IMR-90 (cell line): ENCODE measurements around the gene EPB41L2. TPM values are rescaled to one million over a fixed set of nuclear protein-coding genes. Genes with fewer than 3 reads are reported as not detected.

ENCODE experiments used
- ATAC-seq: fragments of 200-7000 bp; cut with Tn5 transposase; 2 replicates; pipeline ENCODE4 v1.9.1; 2020; ENCODE audit warnings: low read depth, mild to moderate bottlenecking, moderate library complexity
- BruUV-seq: library from RNA; stranded (reverse); fragments of 400-500 nt; replicated peaks from 2 replicates; lab custom pipeline; 2021; lab: Mats Ljungman, UMichigan
- CTCF ChIA-PET: fragments of 300-600 bp; formaldehyde crosslinking; extraction: SDS; loops from one replicate; lab custom pipeline; 2021; ENCODE audit warnings: antibody characterized with exemption; lab: Yijun Ruan, JAX
- POLR2A ChIA-PET: fragments of 300-600 bp; sonication (Branson Sonifier 250); formaldehyde crosslinking; loops from one replicate; lab custom pipeline; 2022; ENCODE audit warnings: antibody characterized with exemption; ENCODE audit not compliant: unreplicated experiment; lab: Charles Lee
- DNase-seq: peaks from one replicate; pipeline ENCODE4 v3.0.0; 2013
- H2AFZ ChIP-seq: replicated peaks from 2 replicates; pipeline ENCODE3; 2013; ENCODE audit warnings: low read length, mild to moderate bottlenecking; ENCODE audit not compliant: poor library complexity
- H2AK5ac ChIP-seq: 2 replicates; pipeline ENCODE4 v1.6.1; 2013; ENCODE audit warnings: low read depth, low read length, inconsistent platforms
- H2AK9ac ChIP-seq: replicated peaks from 2 replicates; pipeline ENCODE3; 2013; ENCODE audit warnings: mild to moderate bottlenecking, low read depth, low read length, moderate library complexity; ENCODE audit not compliant: poor library complexity
- H2BK120ac ChIP-seq: 2 replicates; pipeline ENCODE4 v1.6.1; 2013; ENCODE audit warnings: low read depth, low read length, inconsistent platforms
- H2BK15ac ChIP-seq: 3 replicates; pipeline ENCODE4 v1.6.1; 2013; ENCODE audit warnings: low read depth, low read length, inconsistent platforms
- H2BK20ac ChIP-seq: 2 replicates; pipeline ENCODE4 v1.6.1; 2013; ENCODE audit warnings: low read depth, mild to moderate bottlenecking, inconsistent platforms, low read length, moderate library complexity
- H2BK5ac ChIP-seq: 2 replicates; pipeline ENCODE4 v1.6.1; 2013; ENCODE audit warnings: mild to moderate bottlenecking, low read depth, low read length, inconsistent platforms; ENCODE audit not compliant: poor library complexity, severe bottlenecking
- H3K14ac ChIP-seq: replicated peaks from 2 replicates; pipeline ENCODE4 v1.6.1; 2013; ENCODE audit warnings: low read depth, low read length, inconsistent platforms
- H3K18ac ChIP-seq: 2 replicates; pipeline ENCODE4 v1.6.1; 2013; ENCODE audit warnings: low read depth, low read length, control low read depth
- H3K23ac ChIP-seq: 2 replicates; pipeline ENCODE4 v1.6.1; 2013; ENCODE audit warnings: low read depth, low read length, inconsistent platforms
- H3K27ac ChIP-seq: 2 replicates; pipeline ENCODE4 v1.5.1; 2013; ENCODE audit warnings: mild to moderate bottlenecking, control low read depth, low read length; ENCODE audit not compliant: insufficient read depth
- H3K27me3 ChIP-seq: 2 replicates; pipeline ENCODE4 v1.6.1; 2013; ENCODE audit warnings: low read length; ENCODE audit not compliant: control insufficient read depth, insufficient read depth
- H3K36me3 ChIP-seq: 2 replicates; pipeline ENCODE4 v1.6.1; 2013; ENCODE audit warnings: low read length, mixed read lengths; ENCODE audit not compliant: control insufficient read depth, insufficient read depth
- H3K4ac ChIP-seq: 2 replicates; pipeline ENCODE4 v1.6.1; 2013; ENCODE audit warnings: low read depth, low read length, inconsistent platforms
- H3K4me1 ChIP-seq: 2 replicates; pipeline ENCODE4 v1.6.1; 2013; ENCODE audit warnings: low read length, mixed read lengths; ENCODE audit not compliant: control insufficient read depth, insufficient read depth
- H3K4me2 ChIP-seq: 2 replicates; pipeline ENCODE4 v1.6.1; 2013; ENCODE audit warnings: low read depth, mild to moderate bottlenecking, control low read depth, low read length, moderate library complexity
- H3K4me3 ChIP-seq: 2 replicates; pipeline ENCODE4 v1.5.1; 2013; ENCODE audit warnings: low read depth, mild to moderate bottlenecking, control low read depth, low read length, moderate library complexity; ENCODE audit not compliant: insufficient read depth
- H3K56ac ChIP-seq: 2 replicates; pipeline ENCODE4 v1.6.1; 2013; ENCODE audit warnings: low read length, inconsistent platforms; ENCODE audit not compliant: insufficient read depth; ENCODE audit errors: extremely low read depth
- H3K79me1 ChIP-seq, 2 experiments: 2 replicates each; pipeline ENCODE4 v1.6.1; 2013; ENCODE audit warnings: low read length in 2 of 2, inconsistent platforms in 1 of 2, low read depth in 1 of 2
- H3K9ac ChIP-seq: 2 replicates; pipeline ENCODE4 v1.6.1; 2013; ENCODE audit warnings: low read depth, low read length, control low read depth
- H3K9me1 ChIP-seq: 2 replicates; pipeline ENCODE4 v1.6.1; 2013; ENCODE audit warnings: low read length, inconsistent platforms; ENCODE audit not compliant: insufficient read depth
- H3K9me3 ChIP-seq: 2 replicates; pipeline ENCODE4 v1.6.1; 2013; ENCODE audit warnings: low read length; ENCODE audit not compliant: control insufficient read depth, insufficient read depth
- H4K20me1 ChIP-seq: 2 replicates; pipeline ENCODE4 v1.6.1; 2013; ENCODE audit warnings: low read length, inconsistent platforms; ENCODE audit not compliant: insufficient read depth
- H4K5ac ChIP-seq: 2 replicates; pipeline ENCODE4 v1.6.1; 2013; ENCODE audit warnings: mild to moderate bottlenecking, low read depth, low read length, control low read depth
- H4K8ac ChIP-seq, 2 experiments: 2 replicates each; pipeline ENCODE4 v1.6.1; 2013; ENCODE audit warnings: low read depth in 2 of 2, low read length in 2 of 2, control low read depth in 1 of 2, inconsistent platforms in 1 of 2
- H4K91ac ChIP-seq: 2 replicates; pipeline ENCODE4 v1.6.1; 2013; ENCODE audit warnings: low read depth, low read length, inconsistent platforms; ENCODE audit not compliant: insufficient read depth
- ELK1 ChIP-seq: fragments of 150-350 bp; IDR thresholded peaks from 2 replicates; pipeline ENCODE4 v1.6.1; 2016; ENCODE audit warnings: low read depth, mild to moderate bottlenecking, low read length, moderate library complexity, borderline replicate concordance
- FOS ChIP-seq: fragments of 150-350 bp; IDR thresholded peaks from 2 replicates; pipeline ENCODE4 v1.6.1; 2016; ENCODE audit warnings: low read depth, low read length
- MAFK ChIP-seq: IDR thresholded peaks from 2 replicates; pipeline ENCODE4 v1.6.1; 2012; ENCODE audit warnings: low read depth, low read length, improper control_type of control experiment
- MXI1 ChIP-seq: IDR thresholded peaks from 2 replicates; pipeline ENCODE4 v1.6.1; 2012; ENCODE audit warnings: low read depth, mild to moderate bottlenecking, low read length, moderate library complexity, borderline replicate concordance
- POLR2A ChIP-seq: IDR thresholded peaks from 2 replicates; pipeline ENCODE4 v1.6.1; 2012; ENCODE audit warnings: mild to moderate bottlenecking, low read depth, low read length
- RAD21 ChIP-seq: IDR thresholded peaks from 2 replicates; pipeline ENCODE4 v1.6.1; 2012; ENCODE audit warnings: low read length, improper control_type of control experiment
- RFX5 ChIP-seq: IDR thresholded peaks from 2 replicates; pipeline ENCODE4 v1.8.0; 2012; ENCODE audit warnings: low read depth, mild to moderate bottlenecking, low read length, moderate library complexity
- USF2 ChIP-seq: fragments of 150-350 bp; IDR thresholded peaks from 2 replicates; pipeline ENCODE4 v1.6.1; 2017; ENCODE audit warnings: mild to moderate bottlenecking, antibody characterized with exemption, low read length, low read depth
- WGBS, 2 experiments: methylation state at CpG; one replicate each; pipeline versions ENCODE4 v1.1.5 to v1.1.7; 2013; ENCODE audit warnings: missing lambda C conversion rate in 2 of 2; ENCODE audit not compliant: insufficient read length in 1 of 2; ENCODE audit errors: extremely low coverage in 2 of 2; 5-methylcytosine and 5-hydroxymethylcytosine counted together
- dilution Hi-C: fragments of 300-500 bp; cut with HindIII; formaldehyde crosslinking; loops from one replicate; pipeline ENCODE4 v1.14.3; 2018; ENCODE audit warnings: low sequenced_read_pairs; ENCODE audit not compliant: unreplicated experiment
- in situ Hi-C: fragments of 300-500 bp; cut with MboI; formaldehyde crosslinking; loops from 3 replicates; pipeline ENCODE4 v1.14.3; 2019; ENCODE audit warnings: low sequenced_read_pairs, inconsistent platforms, mixed read lengths
- intact Hi-C: fragments of 100-400 bp; cut with micrococcal nuclease; formaldehyde crosslinking; loops from 2 replicates; pipeline ENCODE4 v1.10.0; 2022
- polyA plus RNA-seq, 3 experiments: library from polyadenylated mRNA; depleted of rRNA; stranded (reverse); fragments of >200 nt; gene quantifications; 2 replicates each; pipeline ENCODE4 v1.2.3, GENCODE V29; 2012; ENCODE audit warnings: low replicate concordance in 1 of 3
- total RNA-seq: library from RNA; depleted of rRNA; stranded (reverse); fragments of >200 nt; gene quantifications from 2 replicates; pipeline ENCODE4 v1.2.3, GENCODE V29; 2012

Gene EPB41L2
- total and polyA plus RNA-seq, 2 of the 4 experiments (the other 2 are of a cell fraction): 85.7 to 99.8 TPM

GRCh38 chr6:130937942-130938604, 125.0 kb downstream of the EPB41L2 start:
- H4K91ac ChIP-seq: 0 out of 2 replicates have a peak overlapping the region, but pooled peaks have one; percentile 2
- ATAC-seq (peak; percentile 25), DNase-seq (peak; percentile 67)
- peak overlapping the region; percentile 22; the same call in 1 of the 2 replicates for H3K9ac ChIP-seq
- intact Hi-C loops: loop anchor here (2.0 kb wide), 1 partner anchor 63 kb away; no protein-coding TSS in a partner anchor
- no peak overlapping the region for H3K23ac ChIP-seq
- H3K79me1 ChIP-seq: peaks cover 29 to 51% of the 10 kb centered on the region in 2 experiments
- no peak overlapping the region for H3K4me3 ChIP-seq
- no TSS peak for BruUV-seq
- H4K20me1 ChIP-seq: peaks cover 5% of the 10 kb centered on the region; the same call in 1 of the 2 replicates
- H3K4ac ChIP-seq: no peak overlapping the region
- no peaks in the 10 kb centered on the region for H3K27me3 ChIP-seq
- in situ Hi-C loops: no loop called here
- H3K4me2 ChIP-seq: peak overlapping the region; percentile 67; the same call in 1 of the 2 replicates
- no peaks in the 10 kb centered on the region; the same call in 1 of the 2 replicates for H3K36me3 ChIP-seq
- no peak overlapping the region; the same call in 2 of the 3 replicates for H2BK15ac ChIP-seq
- 0 out of 2 replicates have a peak overlapping the region, but pooled peaks have one; percentile 28 for H2BK120ac ChIP-seq
- no peak overlapping the region for H2AK9ac ChIP-seq
- no peak overlapping the region for H2AK5ac ChIP-seq
- WGBS, 2 experiments: no CpG with 5 or more reads among the region's 4 CpGs
- H2AFZ ChIP-seq: no peak overlapping the region
- peak overlapping the region in 1 of 2 experiments; percentile 33; a peak in 2 of 4 replicates for H4K8ac ChIP-seq
- peak overlapping the region; percentile 1 for H2BK5ac ChIP-seq
- 0 out of 2 replicates have a peak overlapping the region, but pooled peaks have one; percentile 63 for H2BK20ac ChIP-seq
- CTCF ChIA-PET: interaction anchor here (1.6 kb wide), 1 partner anchor 88 kb away, joined by 3 read pairs; no protein-coding TSS in a partner anchor
- peaks cover 8% of the 10 kb centered on the region; the same call in 1 of the 2 replicates for H3K9me1 ChIP-seq
- POLR2A ChIA-PET: no interaction called here
- peaks cover 11% of the 10 kb centered on the region for H3K4me1 ChIP-seq
- 0 out of 2 replicates have a peak overlapping the region, but pooled peaks have one; percentile 46 for H3K14ac ChIP-seq
- TF ChIP-seq POLR2A (no peak), USF2 (no peak), ELK1 (no peak), MAFK (no peak), FOS (no peak), RAD21 (no peak), RFX5 (no peak), MXI1 (no peak)
- H3K18ac ChIP-seq: peak overlapping the region; percentile 90
- H4K5ac ChIP-seq: peak overlapping the region; percentile 70
- dilution Hi-C loops: no loop called here
- H3K9me3 ChIP-seq: no peaks in the 10 kb centered on the region
- H3K27ac ChIP-seq: peak overlapping the region; percentile 69; the same call in 1 of the 2 replicates
- H3K56ac ChIP-seq: no peak overlapping the region
